Measurements from ENCODE around the gene ARL13B. TPM values are rescaled to one million over a fixed set of nuclear protein-coding genes. Genes with fewer than 3 reads are reported as not detected.
A peak's percentile ranks its signal among the peaks of the same experiment; 100 is the strongest.

ARL13B gene
- total and polyA plus RNA-seq, 2 of the 4 experiments (the other 2 are of a cell fraction), result 2.7 to 3.0 TPM

- WGBS, 2 experiments (ENCODE audit: extremely low coverage in 2 of 2, insufficient read length in 1 of 2), result 60% methylated on average over 1 of the region's 3 CpGs; no CpG with 5 or more reads in 1 of the 2 experiments
Measured at GRCh38 chr3:94098452-94098851, 118.5 kb downstream of the ARL13B start.

More at GRCh38 chr3:94098452-94098851, 118.5 kb downstream of the ARL13B start:
- H4K5ac ChIP-seq (ENCODE audit: low read depth, low read length), result no peak overlapping the region
- H2AFZ ChIP-seq (replicated peaks; ENCODE audit: low read length, poor library complexity), result no peak overlapping the region
- no peak overlapping the region for H2BK5ac ChIP-seq (ENCODE audit: low read depth, low read length, poor library complexity, severe bottlenecking)
- H4K8ac ChIP-seq (ENCODE audit: low read depth in 2 of 2, low read length in 2 of 2), result no peak overlapping the region
- H2AK5ac ChIP-seq (ENCODE audit: low read depth, low read length), result no peak overlapping the region
- no peak overlapping the region for H3K14ac ChIP-seq (replicated peaks; ENCODE audit: low read depth, low read length)
- no peaks in the 10 kb centered on the region for H4K20me1 ChIP-seq (ENCODE audit: insufficient read depth, low read length)
- H2BK20ac ChIP-seq (ENCODE audit: low read depth, low read length), result no peak overlapping the region
- H3K4ac ChIP-seq (ENCODE audit: low read depth, low read length), result no peak overlapping the region
- no peak overlapping the region for H3K4me2 ChIP-seq (ENCODE audit: low read depth, low read length)
- no peak overlapping the region for H3K4me3 ChIP-seq (ENCODE audit: insufficient read depth, low read depth, low read length)
- H3K27me3 ChIP-seq (ENCODE audit: control insufficient read depth, insufficient read depth, low read length), result no peaks in the 10 kb centered on the region
- ATAC-seq (ENCODE audit: low read depth) (no peak), DNase-seq (peak; percentile 5)
- intact Hi-C loops (cut with micrococcal nuclease), result no loop called here
- peaks cover 14% of the 10 kb centered on the region for H3K36me3 ChIP-seq (ENCODE audit: control insufficient read depth, insufficient read depth, low read length)
- in situ Hi-C loops (cut with MboI; ENCODE audit: low sequenced_read_pairs), result no loop called here
- no peak overlapping the region for H2AK9ac ChIP-seq (replicated peaks; ENCODE audit: low read depth, low read length, poor library complexity)
- H3K23ac ChIP-seq (ENCODE audit: low read depth, low read length), result no peak overlapping the region
- no peak overlapping the region for H3K18ac ChIP-seq (ENCODE audit: low read depth, low read length)
- no peaks in the 10 kb centered on the region; a peak in 1 of 4 replicates for H3K79me1 ChIP-seq (ENCODE audit: low read depth in 1 of 2, low read length in 2 of 2)
- no peak overlapping the region for H3K27ac ChIP-seq (ENCODE audit: insufficient read depth, low read length)
- BruUV-seq (replicated peaks), result no TSS peak
- H3K4me1 ChIP-seq (ENCODE audit: control insufficient read depth, insufficient read depth, low read length), result no peaks in the 10 kb centered on the region
- H2BK15ac ChIP-seq (ENCODE audit: low read depth, low read length), result no peak overlapping the region
- H2BK120ac ChIP-seq (ENCODE audit: low read depth, low read length), result no peak overlapping the region
- H4K91ac ChIP-seq (ENCODE audit: insufficient read depth, low read depth, low read length), result no peak overlapping the region
- no peak overlapping the region for H3K9ac ChIP-seq (ENCODE audit: low read depth, low read length)
- dilution Hi-C loops (cut with HindIII; ENCODE audit: low sequenced_read_pairs, unreplicated experiment), result no loop called here
- H3K9me1 ChIP-seq (ENCODE audit: insufficient read depth, low read length), result no peaks in the 10 kb centered on the region
- ChIA-PET CTCF (no interaction called here), POLR2A (ENCODE audit: unreplicated experiment) (no interaction called here)
- no peak overlapping the region for H3K56ac ChIP-seq (ENCODE audit: extremely low read depth, insufficient read depth, low read length)
- no peaks in the 10 kb centered on the region for H3K9me3 ChIP-seq (ENCODE audit: control insufficient read depth, insufficient read depth, low read length)
- no peak for TF ChIP-seq RAD21 (IDR thresholded peaks at IDR 0.05; ENCODE audit: low read length)
- TF ChIP-seq SMC3 (IDR thresholded peaks at IDR 0.05; ENCODE audit: low read depth, low read length), result no peak
- TF ChIP-seq MAFK (IDR thresholded peaks at IDR 0.05; ENCODE audit: low read depth, low read length), result no peak
- TF ChIP-seq ELK1 (IDR thresholded peaks at IDR 0.05; ENCODE audit: borderline replicate concordance, low read depth, low read length), result no peak
- no peak for TF ChIP-seq MAZ (IDR thresholded peaks at IDR 0.05; ENCODE audit: borderline replicate concordance, low read depth, low read length)
- no peak for TF ChIP-seq POLR2A (IDR thresholded peaks at IDR 0.05; ENCODE audit: low read depth, low read length)
- TF ChIP-seq RCOR1 (IDR thresholded peaks at IDR 0.05; ENCODE audit: insufficient replicate concordance, low read length), result no peak
- TF ChIP-seq NFE2L2 (IDR thresholded peaks at IDR 0.05; ENCODE audit: low read depth, low read length), result no peak
- TF ChIP-seq CEBPB (IDR thresholded peaks at IDR 0.05; ENCODE audit: low read depth, low read length), result no peak
- TF ChIP-seq USF2 (IDR thresholded peaks at IDR 0.05; ENCODE audit: low read depth, low read length), result no peak

All from IMR-90 (cell line).